Karpas-422 (cell line): Measurements from ENCODE around the gene ASB2. TPM values are rescaled to one million over a fixed set of nuclear protein-coding genes. Genes with fewer than 3 reads are reported as not detected.

Experiments
- small RNA-seq: library from RNA; depleted of rRNA; stranded (forward); fragments of <200 nt; gene quantifications from one replicate; pipeline ENCODE3, GENCODE V24; 2014
- total RNA-seq: library from RNA; depleted of rRNA; stranded (reverse); fragments of >200 nt; shearing (Covaris generic); gene quantifications from 2 replicates; pipeline ENCODE4 v1.2.3, GENCODE V29; 2014; ENCODE audit warnings: low replicate concordance; rRNA removed

Gene ASB2
- total RNA-seq, 1 experiment from 2014 or later = 2.3 TPM

Small RNAs within 50 kb of the gene (small RNA-seq; reads per million reads assigned to genes)
- gene MIR4506 = not detected

Other genes with a start within 250 kb of the ASB2 start
- gene PRIMA1, start 188.1 kb downstream of the ASB2 start, total RNA-seq = not detected in 2 replicates
- not detected in 2 replicates for gene FAM181A, start 49.2 kb downstream of the ASB2 start, total RNA-seq
- not detected in 2 replicates for gene CCDC197, start 20.7 kb upstream of the ASB2 start, total RNA-seq
- not detected in 2 replicates for gene OTUB2, start 49.8 kb upstream of the ASB2 start, total RNA-seq
- gene DDX24, start 104.6 kb upstream of the ASB2 start, total RNA-seq = 217 and 248 TPM in 2 replicates
- gene IFI27L1, start 104.7 kb upstream of the ASB2 start, total RNA-seq = 7.8 and 17.6 TPM in 2 replicates
- gene IFI27, start 134.2 kb upstream of the ASB2 start, total RNA-seq = 0.48 and 1.1 TPM in 2 replicates
- 118 and 145 TPM in 2 replicates for gene IFI27L2, start 153.0 kb upstream of the ASB2 start, total RNA-seq
- 0.75 and 0.79 TPM in 2 replicates for gene PPP4R4, start 197.8 kb upstream of the ASB2 start, total RNA-seq